WI38 (cell line): Measurements from ENCODE around the gene C11orf52.

ENCODE experiments used
- H3K4me3 ChIP-seq: 2 replicates; pipeline ENCODE4 v1.5.1; 2011; ENCODE audit warnings: low read depth, mild to moderate bottlenecking, control low read depth, low read length
- CTCF ChIP-seq: IDR thresholded peaks from 2 replicates; pipeline ENCODE4 v1.5.1; 2012; ENCODE audit warnings: low read depth, mild to moderate bottlenecking, control low read depth, low read length

C11orf52 gene

GRCh38 chr11:111908639-111909305 is 9.9 kb upstream of the C11orf52 start:
- no peak overlapping the region for H3K4me3 ChIP-seq
- TF ChIP-seq CTCF = no peak

GRCh38 chr11:111909378-111909777 is 9.3 kb upstream of the C11orf52 start:
- H3K4me3 ChIP-seq = no peak overlapping the region
- no peak for TF ChIP-seq CTCF

- TF ChIP-seq CTCF = no peak
- H3K4me3 ChIP-seq = no peak overlapping the region
Measured at GRCh38 chr11:111910676-111911562, 7.8 kb upstream of the C11orf52 start.

- TF ChIP-seq CTCF = no peak
- no peak within 1 kb of the TSS for H3K4me3 ChIP-seq
Measured at GRCh38 chr11:111911563-111912401, 6.9 kb upstream of the C11orf52 start, which contains the start of gene CRYAB. Gene CRYAB (minus strand): TSS chr11:111911770. CDS start chr11:111911724, 46 bp downstream.

GRCh38 chr11:111912535-111912934 is 6.2 kb upstream of the C11orf52 start, which contains the start of gene HSPB2:
Gene HSPB2 (plus strand): TSS chr11:111912734. CDS start chr11:111912830, 96 bp downstream.
- no peak within 1 kb of the TSS for H3K4me3 ChIP-seq
- no peak for TF ChIP-seq CTCF

GRCh38 chr11:111913031-111913861 is 5.5 kb upstream of the C11orf52 start:
- H3K4me3 ChIP-seq = no peak overlapping the region
- no peak for TF ChIP-seq CTCF
